GM21360 (cell line): ENCODE results near the gene ZMYND19.
"Not testable (repeated sequence)": the region's sequence is repeated elsewhere in the genome, so short reads cannot be mapped to it uniquely, and the experiment has no call there.

Experiments
- ATAC-seq: cut with Tn5 transposase; IDR thresholded peaks from one replicate; pipeline ENCODE4 v1.9.1; 2021; ENCODE audit warnings: mild to moderate bottlenecking, moderate library complexity; ENCODE audit not compliant: unreplicated experiment

The ZMYND19 gene

DNA sequence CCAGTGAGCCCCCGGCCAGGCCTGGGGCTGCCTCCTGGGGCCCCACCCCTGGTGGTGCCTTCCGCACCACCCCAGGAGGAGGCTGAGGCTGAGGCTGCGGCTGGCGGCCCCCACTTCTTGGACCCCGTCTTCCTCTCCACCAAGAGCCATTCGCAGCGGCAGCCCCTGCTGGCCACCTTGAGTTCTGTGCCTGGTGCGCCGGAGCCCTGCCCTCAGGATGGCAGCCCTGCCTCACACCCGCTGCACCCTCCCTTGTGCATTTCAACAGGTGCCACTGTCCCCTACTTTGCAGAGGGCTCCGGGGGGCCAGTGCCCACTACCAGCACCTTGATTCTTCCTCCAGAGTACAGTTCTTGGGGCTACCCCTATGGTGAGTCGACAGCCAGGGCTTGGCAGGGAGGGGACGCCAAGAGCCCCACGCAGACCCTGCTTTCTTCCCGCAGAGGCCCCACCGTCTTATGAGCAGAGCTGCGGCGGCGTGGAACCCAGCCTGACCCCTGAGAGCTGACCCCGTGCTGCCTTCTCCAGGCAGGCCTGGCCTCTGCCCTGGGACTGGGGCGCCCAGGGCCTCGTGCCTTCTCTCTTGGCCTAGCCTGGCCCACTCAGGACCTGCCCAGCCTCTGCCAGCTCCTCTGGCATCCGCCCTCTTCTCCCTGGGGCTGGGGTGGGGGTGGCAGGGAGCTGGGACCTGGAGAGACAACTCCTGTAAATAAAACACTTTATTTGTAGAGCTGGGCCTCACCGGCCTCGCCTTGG, 24.5 kb upstream of the ZMYND19 start:
- no peak for ATAC-seq

DNA sequence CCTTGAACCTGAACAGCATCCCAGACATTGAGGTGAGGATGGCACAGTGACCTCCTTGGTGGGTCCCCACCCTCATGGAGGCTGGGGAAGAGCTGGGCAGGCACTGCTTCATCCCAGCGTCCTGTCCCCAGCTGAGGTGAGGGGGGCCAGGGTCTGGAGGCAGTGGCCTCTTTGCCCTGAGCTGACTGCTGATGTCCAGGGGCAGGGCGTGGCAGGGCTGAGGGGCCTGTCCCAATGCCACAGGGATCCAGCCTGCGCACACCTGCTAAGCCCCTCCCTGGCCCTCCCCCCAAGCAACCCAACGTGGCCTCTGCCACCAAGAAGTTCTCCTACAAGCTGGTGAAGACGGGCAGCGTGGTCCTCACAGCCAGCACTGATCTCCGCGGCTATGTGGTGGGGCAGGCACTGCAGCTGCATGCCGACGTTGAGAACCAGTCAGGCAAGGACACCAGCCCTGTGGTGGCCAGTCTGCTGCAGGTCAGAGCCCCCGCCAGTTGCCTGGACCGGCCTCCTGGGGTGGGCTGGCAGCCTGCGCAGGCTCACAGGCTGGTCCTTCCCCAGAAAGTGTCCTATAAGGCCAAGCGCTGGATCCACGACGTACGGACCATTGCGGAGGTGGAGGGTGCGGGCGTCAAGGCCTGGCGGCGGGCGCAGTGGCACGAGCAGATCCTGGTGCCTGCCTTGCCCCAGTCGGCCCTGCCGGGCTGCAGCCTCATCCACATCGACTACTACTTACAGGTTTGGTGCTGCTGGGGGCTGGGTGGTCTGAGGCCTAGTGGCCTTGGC, 23.6 kb upstream of the ZMYND19 start:
- ATAC-seq, result no peak

DNA sequence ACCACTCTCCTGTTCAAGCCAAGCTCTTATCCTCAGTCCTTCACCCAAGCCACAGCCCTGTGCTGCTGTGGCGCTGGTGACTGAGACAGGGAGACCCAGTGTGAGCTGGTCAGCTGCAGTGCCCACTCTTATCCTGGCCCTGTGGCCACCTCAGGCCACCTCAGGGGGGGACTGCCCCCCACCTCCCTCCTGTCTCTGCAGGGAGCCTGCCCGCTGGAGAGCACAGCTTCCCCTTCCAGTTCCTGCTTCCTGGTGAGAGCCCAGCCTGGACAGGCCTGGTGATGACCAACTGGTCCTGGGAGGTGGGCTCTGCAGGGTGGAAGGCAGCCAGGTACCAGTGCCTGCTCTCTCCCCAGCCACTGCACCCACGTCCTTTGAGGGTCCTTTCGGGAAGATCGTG, 22.9 kb upstream of the ZMYND19 start:
- ATAC-seq, result no peak

DNA sequence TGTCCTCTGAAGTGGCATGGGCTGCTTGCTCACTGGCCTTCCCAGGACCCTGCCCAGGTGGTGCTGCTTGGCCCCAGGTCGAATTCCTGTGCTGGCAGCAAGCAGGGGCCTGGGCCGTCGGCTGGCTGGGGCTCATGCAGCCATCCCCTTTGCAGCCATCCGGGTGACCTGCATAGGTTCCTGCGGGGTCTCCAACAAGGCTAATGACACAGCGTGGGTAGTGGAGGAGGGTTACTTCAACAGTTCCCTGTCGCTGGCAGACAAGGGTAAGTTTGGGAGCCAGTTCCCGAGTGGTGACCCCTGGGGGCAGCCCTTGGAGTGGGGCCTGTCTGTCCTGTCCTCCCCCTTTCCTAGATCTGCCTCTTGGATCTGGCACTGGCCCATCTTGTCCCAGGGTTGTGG, 22.4 kb upstream of the ZMYND19 start:
- ATAC-seq, result no peak

DNA sequence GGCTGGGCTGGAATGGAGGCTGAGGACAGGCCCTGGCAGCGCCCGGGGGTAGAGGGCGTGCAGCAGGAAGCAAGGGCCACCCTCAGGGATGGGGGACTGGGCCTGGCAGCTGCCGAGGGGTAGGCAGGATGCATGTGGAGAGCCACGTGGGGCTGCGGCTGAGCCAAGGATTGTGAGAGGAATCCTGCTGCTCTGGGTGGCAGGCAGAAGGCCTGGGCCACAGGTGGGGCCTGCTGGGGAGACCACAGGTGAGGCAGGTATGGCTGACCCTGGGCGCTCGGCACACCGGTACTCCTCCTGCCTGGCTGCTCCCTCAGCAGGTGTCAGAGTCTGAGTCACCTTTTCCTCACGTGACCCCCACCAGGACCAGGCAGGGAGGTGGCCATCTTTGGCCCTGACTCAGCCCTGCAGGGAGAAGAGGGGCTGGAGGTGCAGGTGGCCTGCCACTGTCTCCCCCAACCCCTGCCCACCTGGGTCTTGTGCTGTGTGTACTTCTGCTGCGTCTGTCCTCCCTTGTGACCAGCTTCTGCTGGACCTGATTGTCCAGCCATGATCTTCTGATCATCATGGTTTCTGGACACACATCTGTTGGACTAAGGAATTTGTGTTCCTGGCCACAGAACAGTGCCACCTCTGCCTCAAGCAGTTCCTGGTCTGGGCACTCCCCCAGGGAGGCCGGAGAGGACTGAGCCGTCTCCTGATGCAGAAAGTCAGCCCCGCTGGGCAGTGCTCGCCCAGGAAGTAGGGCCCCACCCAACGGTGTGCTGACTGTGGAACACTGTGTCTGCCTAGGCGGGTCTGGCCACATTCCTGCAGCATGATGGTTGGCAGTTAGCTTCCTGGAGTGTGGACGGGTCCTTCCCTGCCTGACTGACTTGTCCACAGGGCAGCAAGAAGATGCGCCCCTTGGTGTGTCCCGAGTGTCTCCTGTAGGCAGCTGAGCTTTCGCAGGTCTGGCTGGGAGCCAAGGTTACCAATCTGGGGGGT, 21.6 kb upstream of the ZMYND19 start:
- ATAC-seq, result no peak

DNA sequence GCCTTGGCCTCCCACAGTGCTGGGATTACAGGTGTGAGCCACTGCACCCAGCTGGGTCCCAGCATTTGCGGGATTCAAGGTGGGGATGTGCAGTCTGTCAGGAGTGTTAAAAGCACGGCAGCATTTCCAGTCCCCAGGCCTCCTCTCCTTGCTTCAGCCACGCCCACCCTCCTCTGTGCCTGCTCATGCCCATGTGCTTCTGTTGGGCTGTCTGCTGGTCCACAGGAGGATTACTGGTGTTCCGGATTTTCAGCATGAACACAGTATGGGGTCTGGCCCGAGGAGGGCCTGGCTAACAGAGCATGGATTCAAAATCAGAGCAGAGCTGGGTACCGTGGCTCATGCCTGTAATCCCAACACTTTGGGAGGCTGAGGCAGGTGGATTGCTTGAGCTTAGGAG, 20.6 kb upstream of the ZMYND19 start:
- ATAC-seq, result no peak

DNA sequence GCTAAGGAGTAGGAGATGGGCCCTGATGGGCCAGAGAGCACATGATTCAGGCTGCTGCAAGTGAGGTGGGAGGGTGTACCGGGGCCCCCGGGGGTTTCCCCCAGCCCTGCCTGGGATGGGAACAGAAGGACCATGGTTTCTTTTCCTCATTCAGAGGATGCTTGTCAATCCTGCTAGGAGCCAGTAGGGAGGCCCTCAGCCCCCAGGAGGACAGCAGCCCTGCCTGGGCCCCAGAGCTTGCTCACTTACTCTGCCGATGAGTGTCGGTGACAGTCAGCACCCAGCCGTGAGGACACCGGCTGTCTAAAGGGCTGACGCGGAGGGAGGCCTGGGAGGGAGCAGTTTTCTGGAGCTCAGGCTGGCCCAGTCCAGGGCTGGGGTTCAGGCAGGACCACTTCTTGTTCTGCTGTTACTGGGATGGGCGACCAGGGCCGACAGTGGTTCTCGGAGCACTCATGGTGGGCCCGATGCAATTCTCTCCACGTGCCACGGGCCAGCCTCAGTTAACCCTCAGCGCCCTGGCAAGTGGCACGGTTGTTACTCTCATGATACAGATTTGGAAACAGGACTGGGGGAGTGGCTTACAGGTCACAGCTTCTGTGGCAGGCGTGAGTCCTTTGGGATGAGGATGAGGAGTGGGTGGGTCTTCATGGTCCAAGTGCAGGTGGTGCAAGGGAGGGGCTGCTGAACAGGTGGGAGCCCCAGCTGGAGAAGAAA, 17.0 kb upstream of the ZMYND19 start:
- no peak for ATAC-seq

DNA sequence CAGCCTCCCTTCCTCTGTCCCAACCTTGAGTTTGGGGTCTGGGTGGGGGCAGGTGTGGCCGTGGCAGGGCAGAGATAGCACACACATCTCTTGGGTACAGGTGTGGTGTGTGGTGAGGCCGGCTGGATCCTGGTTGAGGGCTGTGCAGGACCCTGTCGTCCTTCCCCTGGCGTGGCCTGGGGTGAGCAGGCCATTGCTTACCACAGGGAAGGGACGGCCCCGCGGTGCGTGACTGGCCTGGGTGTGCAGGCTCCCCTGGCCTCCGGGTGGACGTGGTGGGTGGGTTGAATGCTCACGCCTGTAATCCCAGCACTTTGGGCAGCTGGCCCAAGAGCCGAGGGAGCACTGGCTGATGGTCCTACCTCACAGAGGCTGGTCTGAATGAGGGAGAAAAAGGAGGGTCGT, 16.4 kb upstream of the ZMYND19 start:
- ATAC-seq, result no peak

DNA sequence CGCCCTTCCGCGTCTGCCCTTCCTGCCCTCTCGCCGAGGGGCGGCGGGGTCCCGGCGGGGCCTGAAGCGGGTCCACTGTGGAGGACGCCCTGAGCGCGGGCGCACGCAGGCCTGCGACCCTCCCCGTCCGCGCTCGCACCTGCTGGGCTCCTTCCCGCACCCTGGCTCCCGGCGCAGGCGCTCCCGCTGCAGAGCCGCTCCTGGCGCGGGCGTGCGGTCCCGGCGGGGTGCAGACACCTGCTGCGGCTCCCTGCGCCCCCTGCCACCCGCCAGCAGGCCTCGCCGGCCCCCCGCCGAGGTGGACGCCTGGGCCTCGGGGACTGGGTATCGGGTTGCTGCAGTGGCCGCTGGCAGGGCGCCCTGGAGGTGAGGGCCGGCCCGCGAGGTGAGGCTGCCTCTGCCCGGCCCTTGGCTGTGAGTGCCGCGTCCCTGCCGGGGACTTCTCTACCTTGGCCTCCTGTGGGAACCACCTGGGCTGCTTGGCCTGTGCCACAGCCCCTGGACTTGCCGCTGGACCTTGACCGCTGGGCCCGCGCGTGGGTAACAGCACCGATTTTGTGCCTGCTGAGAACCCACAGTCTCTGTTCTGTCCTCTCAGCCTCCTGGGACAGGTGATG, 15.8 kb upstream of the ZMYND19 start:
- peak; percentile 17 for ATAC-seq

DNA sequence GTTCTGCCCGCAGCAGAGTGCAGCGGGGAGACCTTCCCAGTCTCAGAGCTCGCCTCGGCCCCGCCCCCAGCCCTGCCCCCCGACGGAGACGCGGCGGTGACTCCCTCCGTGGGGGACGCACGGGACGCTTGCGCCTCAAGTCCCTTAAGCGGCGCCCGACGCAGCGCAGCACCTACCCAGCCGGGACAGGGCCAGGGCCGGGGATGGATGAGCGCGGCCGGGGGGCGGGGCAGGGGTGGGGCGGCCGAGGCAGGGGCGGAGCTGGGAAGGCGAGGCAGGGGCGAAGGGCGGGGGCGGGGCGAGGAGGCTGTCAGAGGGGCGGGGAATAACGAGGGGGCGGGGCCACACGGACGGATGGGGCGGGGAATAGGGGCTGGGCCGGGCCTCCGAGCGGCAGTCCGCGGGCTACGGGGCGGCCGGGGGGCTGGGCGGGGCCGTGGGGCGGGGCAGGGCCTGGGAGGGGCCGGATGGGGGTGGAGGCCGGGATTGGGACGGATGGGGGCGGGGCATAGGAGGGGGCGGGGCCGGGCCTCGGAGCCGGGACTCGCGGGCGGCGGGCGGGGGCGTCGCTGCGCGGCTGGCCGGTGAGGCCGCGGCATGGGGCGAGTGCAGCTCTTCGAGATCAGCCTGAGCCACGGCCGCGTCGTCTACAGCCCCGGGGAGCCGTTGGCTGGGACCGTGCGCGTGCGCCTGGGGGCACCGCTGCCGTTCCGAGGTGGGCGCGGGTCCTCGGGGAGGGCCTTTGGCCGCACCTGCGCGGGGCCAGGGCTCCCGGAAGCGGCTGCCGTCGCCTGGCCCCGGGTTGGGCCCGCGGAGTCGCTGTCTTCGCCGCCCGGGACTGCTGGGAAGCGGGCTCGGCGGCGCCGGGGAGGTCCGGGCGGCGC, 15.1 kb upstream of the ZMYND19 start, which contains the start of gene ARRDC1:
Gene ARRDC1, plus strand, starts transcription at position 566 of the 884 bp plus-strand sequence. Its CDS starts 32 bp downstream, at position 598.
- ATAC-seq, result peak; percentile 70

DNA sequence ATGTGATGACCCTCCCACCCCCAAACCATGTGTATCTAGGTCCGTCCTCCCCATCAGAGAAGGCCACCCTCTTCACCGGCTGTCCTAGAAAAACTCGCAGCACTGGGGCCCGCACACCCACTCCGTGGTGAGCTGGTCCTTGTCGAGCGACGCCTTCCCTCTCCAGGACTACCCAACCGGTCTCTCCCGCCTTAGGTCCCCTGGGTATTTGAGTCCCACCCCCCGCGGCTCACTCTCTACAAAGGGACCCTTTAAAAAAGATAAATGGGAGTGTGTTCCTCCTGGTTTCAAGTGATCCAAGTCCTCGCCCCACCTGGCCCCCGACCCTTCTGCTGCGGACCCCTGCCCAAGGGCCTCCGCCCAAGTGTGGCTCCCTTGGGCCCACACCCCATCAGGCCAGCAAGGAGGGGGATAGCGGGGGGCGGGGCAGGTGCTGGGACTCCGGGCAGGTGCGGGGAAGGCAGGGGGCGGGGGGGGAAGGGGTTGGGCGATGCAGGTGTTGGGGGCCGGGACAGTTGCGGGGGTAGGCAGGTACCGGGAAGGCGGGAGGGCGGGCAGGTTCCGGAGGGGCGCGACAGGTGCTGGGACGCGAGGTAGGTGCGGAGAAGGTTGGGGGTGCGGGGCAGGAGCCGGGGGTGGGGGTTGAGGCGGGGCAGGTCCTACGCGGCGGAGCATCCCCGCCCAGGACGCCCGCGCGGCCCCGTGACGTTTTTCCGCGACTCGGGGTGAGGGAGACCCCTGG, 14.2 kb upstream of the ZMYND19 start:
- no peak for ATAC-seq

DNA sequence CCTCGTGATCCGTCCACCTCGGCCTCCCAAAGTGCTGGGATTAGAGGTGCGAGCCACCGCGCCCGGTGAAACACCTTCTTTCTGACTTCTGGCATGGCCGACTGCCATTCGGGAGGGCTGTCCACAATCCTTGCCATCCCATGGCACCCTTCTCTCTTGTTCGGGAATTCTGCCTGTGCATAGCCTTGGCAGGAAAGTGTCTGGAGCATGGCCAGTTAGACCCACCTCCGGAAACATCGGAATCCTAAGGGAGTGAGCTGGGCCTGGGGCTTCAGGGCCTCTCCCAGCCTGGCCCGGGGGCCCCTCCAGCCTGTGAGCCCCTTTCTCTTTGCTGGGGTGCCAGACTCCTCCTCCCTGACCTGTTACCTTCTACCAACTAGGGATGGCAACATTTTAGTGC, 13.6 kb upstream of the ZMYND19 start:
- no peak for ATAC-seq

DNA sequence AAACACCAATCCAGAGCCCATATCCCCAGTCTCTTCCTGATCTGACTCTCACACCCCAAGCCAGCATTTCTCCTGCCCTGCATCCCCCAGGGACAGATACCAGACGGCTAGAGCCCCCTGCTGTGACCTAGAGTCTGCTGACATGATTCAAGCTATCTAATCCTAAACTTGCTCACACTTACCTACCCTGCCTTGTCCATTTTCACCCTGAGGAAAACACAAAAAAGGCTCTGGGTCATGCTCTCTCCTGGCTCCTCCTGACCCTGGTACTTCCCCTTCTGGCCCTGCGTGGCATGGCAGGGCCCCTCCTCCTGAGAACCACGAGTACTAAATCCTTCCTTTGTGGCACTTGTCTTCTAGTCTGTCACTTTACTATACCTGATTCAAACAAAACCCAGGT, 12.3 kb upstream of the ZMYND19 start:
- no peak for ATAC-seq

DNA sequence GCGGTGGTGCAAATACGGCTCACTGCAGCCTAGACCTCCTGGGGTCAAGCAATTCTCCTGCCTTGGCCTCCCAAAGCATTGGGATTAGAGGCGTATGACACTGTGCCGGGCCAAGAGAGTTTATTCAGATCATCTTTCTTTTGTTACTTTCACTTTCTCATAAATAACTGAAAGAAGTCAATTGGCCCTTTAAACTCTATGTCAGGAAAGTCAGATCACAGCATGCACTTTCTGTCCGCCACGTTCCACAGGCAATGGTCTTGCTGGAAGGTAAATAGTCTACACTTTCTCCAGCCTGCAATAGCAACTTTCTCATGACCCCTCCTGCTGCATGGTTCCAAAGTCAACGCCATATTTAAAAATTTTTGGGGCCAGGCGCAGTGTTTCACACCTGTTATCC, 8.6 kb upstream of the ZMYND19 start:
- ATAC-seq, result no peak

DNA sequence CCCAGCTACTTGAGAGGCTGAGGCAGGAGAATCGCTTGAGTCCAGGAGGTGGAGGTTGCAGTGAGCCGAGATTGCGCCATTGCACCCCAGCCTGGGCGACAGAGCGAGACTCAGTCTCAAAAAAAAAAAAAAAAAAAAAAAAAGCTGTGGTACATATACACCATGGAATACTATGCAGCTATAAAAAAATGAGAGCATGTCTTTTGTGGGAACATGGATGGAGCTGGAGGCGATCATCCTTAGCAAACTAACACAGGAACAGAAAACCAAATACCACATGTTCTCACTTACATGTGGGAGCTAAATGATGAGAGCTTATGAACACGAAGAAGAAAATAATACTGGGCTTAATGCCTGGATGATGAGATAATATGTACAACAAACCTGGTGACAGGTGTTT, 6.3 kb upstream of the ZMYND19 start:
- ATAC-seq, result not testable (repeated sequence)

DNA sequence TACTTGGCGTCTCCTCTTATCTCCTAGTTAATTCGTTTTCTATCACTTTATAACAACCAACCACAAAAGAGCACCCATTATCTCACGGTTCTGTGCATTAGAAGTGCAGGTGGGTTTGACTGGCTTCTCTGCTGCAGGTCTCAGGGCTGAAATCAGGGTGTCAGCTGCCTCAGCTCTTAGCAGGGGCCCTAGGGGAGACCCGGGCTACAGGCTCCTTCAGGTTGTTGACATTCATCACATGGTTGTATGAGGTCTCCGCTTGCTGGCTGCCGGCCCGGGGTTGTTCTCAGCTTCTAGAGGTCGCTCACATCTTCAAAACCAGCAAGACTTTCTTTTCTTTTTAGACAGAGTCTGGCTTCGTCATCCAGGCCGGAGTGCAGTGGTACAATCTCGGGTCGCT, 2.9 kb upstream of the ZMYND19 start:
- no peak for ATAC-seq

DNA sequence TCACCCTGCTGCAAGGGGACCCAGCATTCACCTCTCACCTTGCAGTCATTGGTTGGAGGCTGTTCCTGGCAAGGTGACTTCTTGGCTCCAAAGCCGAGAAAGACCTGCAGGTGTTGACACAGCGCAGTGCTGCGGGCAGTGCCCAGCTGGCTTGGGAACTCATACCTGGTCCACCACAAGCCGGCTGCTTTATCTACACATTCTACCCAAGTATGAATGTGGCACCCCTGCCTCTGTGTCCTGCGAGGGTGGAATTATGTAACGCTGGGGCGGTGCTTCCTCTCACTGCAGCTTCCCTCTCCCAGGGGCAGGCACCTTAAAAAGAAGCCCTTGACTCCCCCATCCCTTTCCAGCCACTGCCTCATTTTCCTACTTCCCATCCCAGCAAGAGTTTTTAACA, 2.5 kb upstream of the ZMYND19 start:
- no peak for ATAC-seq

DNA sequence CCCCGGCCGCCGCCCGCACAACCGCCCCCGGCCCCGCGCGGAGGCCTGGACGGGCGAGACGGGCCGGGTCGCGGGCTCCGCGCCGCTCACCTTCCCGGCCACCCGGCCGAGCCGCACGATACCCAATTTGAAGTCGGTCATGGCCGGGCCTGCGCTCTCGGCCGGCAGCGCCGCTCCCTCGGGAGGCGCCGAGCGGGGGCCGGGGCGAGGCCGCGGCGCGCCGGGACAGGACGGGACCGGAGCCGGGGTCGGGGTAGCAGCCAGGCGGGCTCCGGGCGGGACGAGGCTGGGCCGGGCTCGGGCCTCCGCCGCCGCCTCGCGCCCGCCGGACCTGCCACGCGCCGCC, 216 bp downstream of the ZMYND19 start:
- ATAC-seq, result peak; percentile 27
